NCI-H82 treated with DMSO at 0.1 percent for 48 hours (cell line): ENCODE results near the gene INHBA.

Source experiments
- DNase-seq: peaks from one replicate; lab custom pipeline; 2025; ENCODE audit not compliant: unreplicated experiment; lab: John Stamatoyannopoulos, UW

The INHBA gene

DNA sequence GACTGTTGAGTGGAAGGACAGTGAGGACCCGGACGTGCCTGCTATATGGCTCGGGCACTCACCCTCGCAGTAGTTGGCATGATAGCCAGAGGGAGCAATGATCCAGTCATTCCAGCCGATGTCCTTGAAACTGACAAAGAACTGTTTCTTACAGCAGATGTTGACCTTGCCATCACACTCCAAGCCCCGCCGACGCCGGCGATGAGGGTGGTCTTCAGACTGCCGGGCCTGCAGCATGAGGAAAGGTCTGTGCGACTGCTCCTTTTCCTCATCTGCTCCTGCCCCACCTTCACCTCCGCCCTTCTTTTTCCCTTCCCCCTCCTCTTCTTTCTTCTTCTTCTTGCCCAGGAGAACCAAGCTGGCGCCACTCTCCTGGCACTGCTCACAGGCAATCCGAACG, 13.1 kb downstream of the INHBA start:
- no peak for DNase-seq

DNA sequence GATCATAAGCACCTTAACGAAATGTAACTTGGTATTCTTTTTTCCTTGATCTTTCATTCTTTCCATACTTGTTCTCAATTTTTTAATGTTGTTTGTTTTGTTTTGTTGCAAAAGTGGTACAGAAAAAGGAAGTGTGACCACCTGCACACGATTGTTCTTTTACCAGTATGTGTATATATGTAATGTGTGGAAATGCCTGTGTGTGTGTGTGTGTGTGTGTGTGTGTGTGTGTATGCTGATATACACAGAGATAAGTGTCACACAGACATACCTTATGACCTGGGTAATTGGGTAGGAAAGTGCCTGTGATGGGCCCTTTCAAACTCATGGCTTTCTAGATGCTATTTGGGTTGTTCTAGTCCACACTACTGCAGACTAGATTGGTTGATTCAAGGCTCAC, 14.0 kb downstream of the INHBA start:
- no peak for DNase-seq

DNA sequence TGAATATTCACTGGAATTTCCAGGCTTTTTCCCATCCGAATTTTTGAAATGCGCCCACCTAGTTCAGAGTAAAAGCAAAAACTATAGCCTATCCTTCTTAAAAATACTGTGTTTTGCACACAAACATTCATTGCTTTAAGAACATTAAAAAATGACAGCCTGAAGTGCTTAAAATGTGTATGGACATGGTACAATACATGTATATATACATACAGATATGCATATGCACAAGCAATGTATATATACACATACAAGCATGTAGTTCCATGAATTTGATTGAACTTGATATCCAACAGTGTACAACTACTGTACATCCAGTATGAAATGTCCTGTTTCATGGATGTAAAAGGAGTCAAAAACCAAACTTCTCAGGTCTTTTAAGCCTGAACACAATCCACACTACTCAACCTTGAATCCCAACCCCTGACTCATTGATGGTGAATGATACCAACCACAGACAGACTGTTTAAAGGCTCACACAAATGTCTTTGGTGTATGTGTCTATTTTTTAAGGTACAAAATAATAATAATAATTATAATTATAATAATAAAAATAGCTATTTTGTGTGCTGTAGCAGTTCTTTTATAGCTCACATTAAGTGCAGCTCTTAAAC, 14.8 kb downstream of the INHBA start:
- DNase-seq: no peak

DNA sequence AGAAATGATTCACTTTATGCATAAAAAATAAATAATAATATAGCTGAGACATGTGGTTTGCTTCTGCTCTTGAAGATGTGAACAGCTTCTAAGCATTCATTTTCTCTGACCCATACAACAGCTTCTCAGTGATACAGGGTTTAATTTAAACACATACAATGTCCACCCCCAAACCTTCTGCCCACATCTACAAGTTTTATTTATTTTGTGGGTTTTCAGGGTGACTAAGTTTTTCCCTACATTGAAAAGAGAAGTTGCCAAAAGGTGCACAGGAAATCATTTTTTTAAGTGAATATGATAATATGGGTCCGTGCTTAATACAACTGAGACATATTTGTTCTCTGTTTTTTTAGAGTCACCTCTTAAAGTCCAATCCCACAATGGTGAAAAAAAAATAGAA, 17.2 kb downstream of the INHBA start:
- no peak for DNase-seq

DNA sequence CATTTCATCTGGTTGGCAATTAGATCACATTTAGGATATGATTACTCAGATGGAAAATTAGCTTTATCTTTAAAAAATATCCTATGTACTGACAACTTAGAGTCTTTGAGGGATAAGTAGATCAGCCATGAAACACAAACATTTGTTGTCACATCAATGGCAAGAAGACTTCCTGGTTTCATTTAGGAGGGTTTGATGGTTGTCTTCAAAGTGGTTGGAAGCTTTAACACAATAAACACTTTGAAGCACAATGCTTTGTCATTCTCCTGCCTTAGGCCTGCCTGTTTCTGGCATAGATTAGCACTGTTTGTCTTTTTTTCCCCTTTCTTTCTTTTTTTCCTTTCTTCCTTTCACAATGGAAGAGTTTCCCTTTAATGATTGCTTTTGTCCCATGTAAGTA, 20.5 kb downstream of the INHBA start:
- DNase-seq: no peak

DNA sequence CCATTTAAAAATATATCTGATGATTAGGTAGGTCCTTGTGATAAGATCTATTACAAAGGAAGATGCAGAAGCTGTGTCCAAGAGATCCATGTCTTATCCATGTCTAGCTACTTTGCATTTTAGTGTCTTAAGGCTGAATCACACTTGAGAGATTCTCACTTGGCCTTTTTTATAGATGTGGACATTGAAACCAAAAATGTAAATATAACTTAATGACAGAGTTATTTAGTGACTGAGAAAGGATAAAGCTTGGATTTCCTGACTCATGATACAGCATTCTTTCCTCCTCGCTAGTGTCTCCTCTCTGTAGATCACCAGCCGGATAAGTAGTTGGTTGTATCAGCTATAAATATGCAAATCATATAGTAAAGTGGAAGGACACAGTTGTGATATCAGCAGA, 23.3 kb downstream of the INHBA start:
- no peak for DNase-seq

DNA sequence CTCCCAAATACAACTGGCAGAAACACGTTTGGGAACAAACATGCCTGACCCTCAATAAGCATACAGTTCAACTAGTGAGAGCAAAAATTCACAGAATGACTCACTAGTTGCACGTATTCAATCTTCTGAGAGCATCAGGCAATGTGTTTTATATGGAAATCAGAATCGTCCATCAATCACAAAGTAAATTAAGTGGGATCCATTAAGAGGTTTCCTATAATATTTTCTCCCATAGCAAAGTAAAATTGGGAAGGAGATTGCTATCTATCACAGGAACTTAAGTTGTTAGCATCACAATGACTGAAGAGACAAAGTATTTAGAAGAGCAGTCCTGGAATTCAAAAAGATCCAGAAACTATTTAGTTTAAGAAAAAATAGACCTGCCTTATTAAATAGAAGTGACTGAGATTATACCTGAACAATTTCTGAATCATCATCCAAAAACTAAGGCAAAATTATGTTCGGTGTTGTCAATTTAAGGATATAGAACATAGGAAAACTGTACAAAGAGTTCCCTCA, 28.3 kb downstream of the INHBA start:
- no peak for DNase-seq

DNA sequence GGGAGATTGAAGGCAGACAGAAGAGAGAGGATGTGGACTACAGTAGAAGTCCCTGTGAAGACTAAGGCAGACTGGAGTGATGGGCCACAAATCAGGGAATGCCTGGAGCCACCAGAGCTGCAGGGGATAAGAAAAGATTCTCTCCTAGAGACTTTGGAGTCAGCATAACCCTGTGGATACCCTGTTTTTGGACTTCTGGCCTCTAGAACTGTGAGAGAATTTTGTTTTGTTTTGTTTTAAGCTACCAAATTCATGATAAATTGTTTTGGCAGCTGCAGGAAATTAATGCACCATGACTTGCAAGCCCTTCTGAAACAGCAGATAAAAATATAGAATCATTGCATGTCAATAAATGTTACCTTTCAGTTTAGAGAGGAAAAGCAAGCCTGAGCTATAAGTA, 41.3 kb downstream of the INHBA start:
- DNase-seq: no peak

DNA sequence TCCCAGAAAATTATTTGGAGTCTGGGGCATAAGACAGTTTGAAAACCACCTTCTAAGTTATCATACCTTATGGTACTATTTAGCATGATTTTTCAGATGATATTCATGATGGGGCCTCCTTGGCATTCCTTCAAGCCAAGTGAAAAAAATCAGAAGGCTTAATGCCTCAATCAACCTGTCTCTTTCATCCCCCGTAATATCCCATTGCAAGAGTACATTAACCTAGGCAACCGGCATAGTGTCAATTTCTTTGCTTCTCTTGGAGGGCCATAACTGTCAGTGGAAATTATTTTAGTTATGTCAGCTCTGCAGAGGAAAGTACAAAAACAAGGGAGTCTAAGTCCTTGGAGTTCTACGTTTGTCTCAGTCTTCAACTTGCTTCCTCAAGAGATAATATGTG, 43.4 kb downstream of the INHBA start:
- no peak for DNase-seq

DNA sequence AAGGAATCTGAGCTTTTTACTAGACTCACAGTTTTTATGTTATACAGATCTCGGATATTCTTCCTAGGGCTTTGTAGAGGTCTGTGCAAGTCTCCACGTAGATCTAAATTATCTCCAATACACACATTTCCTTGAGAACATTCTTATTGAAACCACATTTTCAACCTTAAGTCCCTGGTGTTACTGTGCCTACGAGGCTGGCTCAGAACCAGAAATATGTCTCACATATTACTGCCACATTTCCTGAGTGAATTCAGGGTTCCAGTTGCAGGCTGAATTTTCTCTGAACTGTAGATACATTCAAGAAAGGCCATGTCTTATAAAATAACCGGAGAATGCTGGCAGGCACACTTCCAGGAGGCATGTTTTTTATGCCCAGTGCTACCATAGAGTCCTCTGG, 46.5 kb downstream of the INHBA start:
- no peak for DNase-seq

DNA sequence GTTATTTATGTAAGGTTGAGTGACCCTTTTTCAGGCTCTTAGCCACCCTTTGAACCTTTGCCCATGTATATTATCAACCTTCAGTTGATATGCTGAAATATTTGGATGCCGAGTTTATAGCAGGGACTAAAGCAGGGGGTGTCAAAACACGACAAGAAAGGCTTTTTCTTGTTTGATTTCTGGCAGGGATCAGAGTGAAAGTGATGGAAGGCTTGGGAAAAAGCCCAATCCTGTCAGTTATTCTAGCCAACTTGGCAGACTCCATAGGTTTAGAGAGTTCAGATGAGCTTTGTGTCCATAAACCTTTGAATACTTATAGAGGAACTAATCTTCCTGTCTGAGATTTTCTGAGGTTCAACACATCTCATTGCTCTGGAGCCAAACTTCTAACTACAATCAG, 47.5 kb downstream of the INHBA start:
- no peak for DNase-seq

DNA sequence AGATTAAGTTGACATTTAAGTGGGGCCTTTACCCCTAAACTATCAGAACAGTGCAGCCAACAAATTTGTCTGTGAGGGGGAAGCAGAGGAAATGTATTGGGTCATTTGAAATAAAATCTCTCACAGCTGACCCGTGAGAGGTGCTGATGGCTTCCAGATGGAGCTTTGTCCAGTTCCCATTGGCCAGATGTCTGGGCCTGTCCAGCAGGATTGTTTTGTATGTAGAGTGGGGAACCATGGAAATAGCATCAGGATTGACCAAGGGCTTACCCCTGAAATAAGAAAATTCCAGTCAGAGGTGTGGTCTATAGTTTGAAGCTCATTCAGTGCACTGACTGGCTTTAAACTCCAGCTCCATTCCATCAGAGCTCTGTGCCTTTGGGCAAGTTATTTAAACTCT, 50.6 kb downstream of the INHBA start:
- no peak for DNase-seq

DNA sequence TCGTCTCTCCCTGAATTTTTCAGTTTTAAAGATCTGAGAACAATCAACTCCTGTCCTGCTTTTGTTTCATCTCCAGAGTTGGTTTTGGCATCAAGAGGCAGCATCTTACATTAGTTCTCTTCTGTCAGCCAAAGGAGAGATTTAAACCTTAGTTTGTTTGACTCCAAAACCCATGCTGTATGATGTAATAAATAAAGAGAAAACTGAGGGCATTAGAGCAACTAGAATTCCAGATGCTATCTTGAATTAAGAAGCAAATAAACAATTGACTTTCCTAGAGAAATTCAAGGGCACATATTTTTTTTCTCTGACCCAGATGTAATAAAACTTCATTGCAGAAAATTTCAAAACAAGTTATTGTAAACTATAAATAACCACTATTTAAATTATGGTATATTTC, 54.4 kb downstream of the INHBA start:
- DNase-seq: no peak

DNA sequence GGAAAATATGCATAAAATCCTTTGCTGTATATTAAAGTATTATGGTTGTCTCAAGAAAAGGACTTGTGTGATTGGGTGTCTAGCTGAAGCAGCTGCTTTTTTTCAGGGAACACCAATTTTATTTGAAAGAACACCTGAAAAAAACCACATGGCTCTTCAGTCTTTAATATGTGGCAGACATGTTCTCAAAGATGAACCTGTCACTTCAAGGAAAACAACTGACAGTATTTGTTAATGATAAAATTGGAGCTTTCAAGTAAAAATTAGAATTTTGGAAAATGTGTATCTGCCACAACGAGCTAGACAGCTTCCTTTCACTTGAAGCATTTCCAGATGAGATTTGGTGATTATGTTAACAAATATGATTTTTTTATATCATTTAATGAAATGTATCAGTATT, 59.3 kb downstream of the INHBA start:
- no peak for DNase-seq

DNA sequence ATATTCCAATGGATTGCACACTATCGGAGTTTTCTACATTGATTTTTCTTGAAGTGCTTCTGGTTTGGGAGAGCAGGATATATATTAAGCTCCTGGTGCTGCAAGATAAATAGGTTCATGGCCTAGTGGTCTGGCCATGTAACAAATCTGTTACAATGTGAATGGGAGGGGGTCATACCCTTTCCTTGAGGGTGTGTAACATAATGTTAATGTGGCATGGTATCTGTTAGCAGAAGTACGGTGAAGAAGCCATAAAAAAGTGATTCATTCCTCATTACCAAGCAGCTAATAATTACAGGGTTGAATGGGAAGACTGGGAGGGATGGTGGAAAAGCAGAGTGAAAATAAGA, 61.2 kb downstream of the INHBA start:
- DNase-seq: no peak

DNA sequence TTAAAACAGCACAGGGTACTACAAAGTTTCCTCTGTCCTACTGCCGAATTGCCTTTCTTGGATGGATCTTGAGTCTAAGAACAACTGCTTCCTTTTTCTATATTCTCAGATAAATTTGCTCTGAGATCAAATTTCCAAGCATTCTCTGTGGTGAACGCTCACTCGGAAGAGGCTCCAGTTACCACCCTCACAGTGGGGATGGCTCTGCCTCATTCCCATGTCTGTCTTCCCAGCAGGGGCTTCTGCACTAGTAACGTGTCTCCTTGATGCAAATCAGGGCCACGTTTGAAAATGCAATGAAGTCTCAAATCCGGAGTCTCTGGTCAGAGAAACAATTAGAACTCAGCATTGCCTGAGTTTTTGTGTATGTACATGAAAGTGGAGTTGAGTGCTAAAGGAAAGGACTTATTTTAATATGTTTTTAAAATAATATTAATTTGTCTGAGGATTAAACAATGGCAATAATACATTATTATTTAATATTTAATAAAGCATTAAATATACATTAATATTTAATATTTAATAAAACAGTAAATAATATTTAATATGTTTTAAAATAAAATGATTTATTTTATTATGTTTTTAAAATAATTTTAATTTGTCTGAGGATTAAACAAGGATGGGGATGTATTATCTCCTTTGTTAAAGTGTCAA, 61.8 kb downstream of the INHBA start:
- DNase-seq: no peak

DNA sequence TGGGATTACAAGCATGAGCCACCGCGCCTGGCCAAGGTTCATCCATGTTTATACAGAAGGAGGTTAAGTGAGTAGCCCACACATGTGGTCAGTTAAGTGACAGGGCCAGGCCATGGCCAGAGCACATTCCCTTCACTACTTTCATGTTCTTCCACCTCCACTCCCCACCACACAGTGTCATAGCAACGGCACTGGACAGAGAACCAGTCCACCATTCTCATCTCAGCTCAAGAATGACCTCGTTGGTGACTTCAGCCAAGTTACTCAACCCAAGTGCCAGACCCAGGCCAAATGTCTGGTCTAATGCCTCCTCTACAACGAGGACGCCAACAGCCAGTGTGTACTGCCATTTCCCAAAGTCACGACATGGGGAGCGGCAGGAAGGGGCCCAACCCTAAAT, 62.4 kb downstream of the INHBA start:
- no peak for DNase-seq

DNA sequence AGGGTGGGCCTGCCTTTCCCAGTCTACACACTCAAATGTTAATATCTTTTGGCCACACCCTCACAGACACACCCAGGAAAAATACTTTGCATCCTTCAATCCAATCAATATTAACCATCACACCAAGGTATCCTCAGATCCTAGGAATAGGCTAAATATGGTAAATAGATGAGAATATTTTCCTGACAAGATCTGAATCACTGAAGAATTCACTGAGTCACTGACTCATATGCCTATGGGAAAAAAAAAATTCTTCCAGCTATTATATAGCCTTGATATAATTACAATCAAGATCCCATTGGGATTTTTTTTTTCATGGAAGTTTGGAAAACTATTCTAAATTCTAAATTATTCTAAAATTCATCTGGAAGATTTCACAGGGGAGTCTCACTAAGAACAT, 65.8 kb downstream of the INHBA start:
- DNase-seq: no peak
